ENCODE measurements around the gene NIPA2. TPM values are rescaled to one million over a fixed set of nuclear protein-coding genes. Genes with fewer than 3 reads are reported as not detected.
A peak's percentile ranks its signal among the peaks of the same experiment; 100 is the strongest.

The NIPA2 gene
- polyA plus RNA-seq, 2 of the 4 experiments (the other 2 are of a cell fraction): 120 to 153 TPM

- DNase-seq (ENCODE audit: low read depth in 1 of 2, low spot score in 1 of 2) (no peak), FAIRE-seq (no peak), ATAC-seq (no peak)
- Histone ChIP-seq H3K4me2 (no peak overlapping the region), H3K27ac (no peak overlapping the region), H3K4me3 (no peak overlapping the region), H3K4me1 (no peaks in the 10 kb centered on the region), H3K9me3 (no peaks in the 10 kb centered on the region)
- ChIA-PET POLR2A (no interaction called here), CTCF (interaction anchor here (0.6 to 1.3 kb wide), 5 partner anchors 17 to 658 kb away, joined by 3 to 4 read pairs (median 3); partner anchors contain the start of gene NIPA2)
- TF ChIP-seq JUN (IDR thresholded peaks at IDR 0.05): no peak
- no peak for TF ChIP-seq CEBPB (IDR thresholded peaks at IDR 0.05)
- no peak for TF ChIP-seq POLR2A (IDR thresholded peaks at IDR 0.05; ENCODE audit: low read length)
- no peak for TF ChIP-seq MAFK (IDR thresholded peaks at IDR 0.05; ENCODE audit: partially characterized antibody)
- TF ChIP-seq BHLHE40 (IDR thresholded peaks at IDR 0.05; ENCODE audit: low read depth, low read length): no peak
- TF ChIP-seq ATOH8 (CRISPR knock-in tag; IDR thresholded peaks at IDR 0.05; ENCODE audit: low read depth): no peak
- TF ChIP-seq SMC3 (IDR thresholded peaks at IDR 0.05): no peak
- TF ChIP-seq REST (IDR thresholded peaks at IDR 0.05): no peak
- no peak for TF ChIP-seq EHMT2 (IDR thresholded peaks at IDR 0.05; ENCODE audit: low read depth)
- no peak for TF ChIP-seq HOXA7 (CRISPR knock-in tag; IDR thresholded peaks at IDR 0.05)
- no peak for TF ChIP-seq HEYL (CRISPR knock-in tag; IDR thresholded peaks at IDR 0.05)
- TF ChIP-seq SREBF2 (IDR thresholded peaks at IDR 0.05): no peak
- TF ChIP-seq TP53 (CRISPR knock-in tag; IDR thresholded peaks at IDR 0.05): no peak
- no peak for TF ChIP-seq NFE2L2 (conservative IDR thresholded peaks at IDR 0.05; ENCODE audit: low read length)
- no peak for TF ChIP-seq FOSL2 (IDR thresholded peaks at IDR 0.05)
- TF ChIP-seq FOSL2 (CRISPR knock-in tag; IDR thresholded peaks at IDR 0.05): no peak
- WGBS (ENCODE audit: missing lambda C conversion rate): 93% methylated on average over 8 of the region's 8 CpGs
These were observed 27.6 kb upstream of the NIPA2 start for GRCh38 chr15:22810853-22811338.

GRCh38 chr15:22811640-22812039 lies 26.8 kb upstream of the NIPA2 start:
- ChIA-PET POLR2A (no interaction called here), CTCF (interaction anchor here (0.6 to 1.3 kb wide), 5 partner anchors 16 to 657 kb away, joined by 3 to 4 read pairs (median 3); partner anchors contain the start of gene NIPA2)
- Histone ChIP-seq H3K4me2 (no peak overlapping the region), H3K4me1 (no peaks in the 10 kb centered on the region), H3K4me3 (no peak overlapping the region), H3K9me3 (no peaks in the 10 kb centered on the region), H3K27ac (no peak overlapping the region)
- ATAC-seq: peak; percentile 97 to 98
- FAIRE-seq: no peak
- peak; percentile 44 to 79 for DNase-seq (ENCODE audit: low read depth in 1 of 2, low spot score in 1 of 2)
- no peak for TF ChIP-seq JUNB (IDR thresholded peaks at IDR 0.05)
- TF ChIP-seq CTCF (IDR thresholded peaks at IDR 0.05): peak; percentile 31
- peak; percentile 40 for TF ChIP-seq SMC3 (IDR thresholded peaks at IDR 0.05)
- peak; percentile 43 to 50 for TF ChIP-seq RAD21 (conservative IDR thresholded peaks at IDR 0.05 in 1 of 2, IDR thresholded peaks at IDR 0.05 in 1 of 2)
- 68% methylated on average over 8 of the region's 8 CpGs for WGBS (ENCODE audit: missing lambda C conversion rate)

GRCh38 chr15:22813844-22814243 lies 24.6 kb upstream of the NIPA2 start:
- no peak for FAIRE-seq
- ATAC-seq: no peak
- TF ChIP-seq RCOR1 (IDR thresholded peaks at IDR 0.05; ENCODE audit: low read depth, low read length) (no peak), POLR2AphosphoS2 (conservative IDR thresholded peaks at IDR 0.05; ENCODE audit: low read length) (no peak), HES2 (IDR thresholded peaks at IDR 0.05) (no peak), REST (IDR thresholded peaks at IDR 0.05) (no peak), NR3C1 (IDR thresholded peaks at IDR 0.05) (no peak), JUNB (IDR thresholded peaks at IDR 0.05) (no peak), E2F6 (IDR thresholded peaks at IDR 0.05; ENCODE audit: borderline replicate concordance, low read depth) (no peak), MAX (IDR thresholded peaks at IDR 0.05) (no peak)

More at GRCh38 chr15:22813844-22814243, 24.6 kb upstream of the NIPA2 start:
- H3K9me3 ChIP-seq: no peaks in the 10 kb centered on the region
- ChIA-PET POLR2A (no interaction called here), CTCF (no interaction called here)
- no peak overlapping the region for H3K4me3 ChIP-seq
- H3K27ac ChIP-seq: no peak overlapping the region
- DNase-seq (ENCODE audit: low read depth in 1 of 2, low spot score in 1 of 2): no peak
- H3K4me2 ChIP-seq: no peak overlapping the region
- WGBS (ENCODE audit: missing lambda C conversion rate): 93% methylated on average over 3 of the region's 3 CpGs
- H3K4me1 ChIP-seq: no peaks in the 10 kb centered on the region

Measured in A549 (cell line).